Chondrocyte (in vitro differentiated cells): ENCODE data around the gene COL19A1. TPM values are rescaled to one million over a fixed set of nuclear protein-coding genes. Genes with fewer than 3 reads are reported as not detected.

Experiments used
- DNase-seq: peaks from one replicate; pipeline ENCODE4 v3.0.0; 2021; ENCODE audit warnings: mixed read lengths, low spot score
- H3K27ac Mint-ChIP-seq: one replicate; pipeline ENCODE4 v1.8.0; 2021; ENCODE audit warnings: mild to moderate bottlenecking, moderate library complexity, mixed read lengths; ENCODE audit not compliant: unreplicated experiment
- H3K27me3 Mint-ChIP-seq: 2 replicates; pipeline ENCODE4 v1.8.0; 2021; ENCODE audit warnings: low read depth, mixed read lengths
- H3K36me3 Mint-ChIP-seq: 2 replicates; pipeline ENCODE4 v1.8.0; 2021; ENCODE audit warnings: low read depth, mixed read lengths
- H3K4me1 Mint-ChIP-seq: 2 replicates; pipeline ENCODE4 v1.8.0; 2021; ENCODE audit warnings: low read depth, mild to moderate bottlenecking, mixed read lengths
- H3K4me3 Mint-ChIP-seq: one replicate; pipeline ENCODE4 v1.8.0; 2021; ENCODE audit warnings: mild to moderate bottlenecking, moderate library complexity, mixed read lengths; ENCODE audit not compliant: unreplicated experiment
- H3K9me3 Mint-ChIP-seq: 2 replicates; pipeline ENCODE4 v1.8.0; 2021; ENCODE audit warnings: low read depth, mixed read lengths
- total RNA-seq: library from RNA; stranded (reverse); gene quantifications from 3 replicates; pipeline ENCODE4 v1.2.1, GENCODE V29; 2021
- TF ChIP-seq, protein P1 (sequence below): fragments of 200-600 bp; sonication (generic); IDR thresholded peaks from 2 replicates; pipeline ENCODE4 v1.5.0; 2021; ENCODE audit warnings: antibody characterized with exemption, mild to moderate bottlenecking, moderate library complexity

The COL19A1 gene
- total RNA-seq, 1 donor from 2014 or later: 2.0 TPM

DNA sequence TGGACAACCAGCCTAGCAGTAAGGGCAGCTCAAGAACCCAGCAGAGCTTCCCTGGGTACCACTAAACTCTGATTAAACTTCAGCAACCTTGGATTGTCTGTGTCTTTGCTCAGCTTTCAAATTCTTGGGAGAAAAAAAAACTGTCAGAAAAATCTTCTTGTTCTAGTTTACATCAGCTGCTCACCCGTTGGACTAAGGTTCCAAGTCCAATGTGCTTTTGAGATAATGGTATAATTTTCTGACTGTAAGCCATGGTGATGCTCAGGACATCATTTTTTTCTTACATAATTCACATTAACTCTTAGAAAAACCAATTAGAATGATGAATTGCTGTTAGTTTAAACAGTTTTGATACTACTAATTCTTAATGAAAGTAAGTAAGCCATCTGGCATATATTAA, 290.7 kb downstream of the COL19A1 start:
- DNase-seq: no peak
- Mint-ChIP-seq H3K27me3 (no peaks in the 10 kb centered on the region), H3K9me3 (no peaks in the 10 kb centered on the region), H3K27ac (no peak overlapping the region), H3K4me1 (no peaks in the 10 kb centered on the region), H3K36me3 (no peaks in the 10 kb centered on the region), H3K4me3 (no peak overlapping the region)
- TF ChIP-seq, protein P1, sequence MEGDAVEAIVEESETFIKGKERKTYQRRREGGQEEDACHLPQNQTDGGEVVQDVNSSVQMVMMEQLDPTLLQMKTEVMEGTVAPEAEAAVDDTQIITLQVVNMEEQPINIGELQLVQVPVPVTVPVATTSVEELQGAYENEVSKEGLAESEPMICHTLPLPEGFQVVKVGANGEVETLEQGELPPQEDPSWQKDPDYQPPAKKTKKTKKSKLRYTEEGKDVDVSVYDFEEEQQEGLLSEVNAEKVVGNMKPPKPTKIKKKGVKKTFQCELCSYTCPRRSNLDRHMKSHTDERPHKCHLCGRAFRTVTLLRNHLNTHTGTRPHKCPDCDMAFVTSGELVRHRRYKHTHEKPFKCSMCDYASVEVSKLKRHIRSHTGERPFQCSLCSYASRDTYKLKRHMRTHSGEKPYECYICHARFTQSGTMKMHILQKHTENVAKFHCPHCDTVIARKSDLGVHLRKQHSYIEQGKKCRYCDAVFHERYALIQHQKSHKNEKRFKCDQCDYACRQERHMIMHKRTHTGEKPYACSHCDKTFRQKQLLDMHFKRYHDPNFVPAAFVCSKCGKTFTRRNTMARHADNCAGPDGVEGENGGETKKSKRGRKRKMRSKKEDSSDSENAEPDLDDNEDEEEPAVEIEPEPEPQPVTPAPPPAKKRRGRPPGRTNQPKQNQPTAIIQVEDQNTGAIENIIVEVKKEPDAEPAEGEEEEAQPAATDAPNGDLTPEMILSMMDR: no peak

DNA sequence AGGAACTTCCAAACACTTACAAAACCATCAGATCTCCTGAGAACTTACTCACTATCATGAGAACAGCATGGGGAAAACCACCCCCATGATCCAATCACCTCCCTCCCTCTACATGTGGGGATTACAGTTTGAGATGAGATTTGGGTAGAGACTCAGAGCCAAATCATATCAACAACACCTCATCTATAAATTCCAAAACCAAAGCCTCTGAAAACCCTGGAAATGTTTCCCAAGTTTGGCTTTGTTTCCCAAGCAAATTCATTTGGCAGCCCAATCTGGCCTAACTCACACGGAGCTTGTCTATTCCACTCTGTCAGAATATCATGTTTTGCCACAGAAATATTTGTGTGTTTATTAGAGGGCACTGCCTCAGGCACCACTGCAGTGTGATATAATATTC, 293.9 kb downstream of the COL19A1 start:
- H3K36me3 Mint-ChIP-seq: peaks cover 1% of the 10 kb centered on the region
- no peaks in the 10 kb centered on the region for H3K9me3 Mint-ChIP-seq
- H3K4me3 Mint-ChIP-seq: no peak overlapping the region
- no peaks in the 10 kb centered on the region for H3K4me1 Mint-ChIP-seq
- DNase-seq: no peak
- TF ChIP-seq, protein P1: no peak
- no peak overlapping the region for H3K27ac Mint-ChIP-seq
- peaks cover 4% of the 10 kb centered on the region for H3K27me3 Mint-ChIP-seq

DNA sequence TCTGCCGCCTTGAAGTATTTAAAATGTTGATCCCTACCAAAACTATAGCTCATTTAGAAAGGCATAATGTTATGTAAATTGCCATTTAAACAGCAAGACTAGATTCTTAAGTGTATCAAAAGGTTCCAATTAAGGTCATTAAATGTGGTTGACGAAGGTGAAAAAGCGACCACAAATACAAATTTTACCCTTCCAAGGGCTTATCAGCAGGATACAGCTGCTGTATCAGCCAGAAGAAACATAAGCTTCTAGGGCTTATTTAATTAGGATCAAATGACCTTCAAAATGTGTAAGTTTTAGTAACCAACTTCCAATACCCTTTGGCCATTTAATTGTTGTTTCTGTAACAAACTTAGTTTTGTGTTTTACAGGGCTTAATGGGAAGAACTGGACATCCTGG, 296.6 kb downstream of the COL19A1 start:
- peaks cover 1% of the 10 kb centered on the region for H3K36me3 Mint-ChIP-seq
- H3K4me3 Mint-ChIP-seq: no peak overlapping the region
- no peaks in the 10 kb centered on the region for H3K9me3 Mint-ChIP-seq
- H3K27ac Mint-ChIP-seq: no peak overlapping the region
- peaks cover 6% of the 10 kb centered on the region for H3K4me1 Mint-ChIP-seq
- DNase-seq: no peak
- TF ChIP-seq, protein P1: no peak
- peaks cover 16% of the 10 kb centered on the region for H3K27me3 Mint-ChIP-seq

DNA sequence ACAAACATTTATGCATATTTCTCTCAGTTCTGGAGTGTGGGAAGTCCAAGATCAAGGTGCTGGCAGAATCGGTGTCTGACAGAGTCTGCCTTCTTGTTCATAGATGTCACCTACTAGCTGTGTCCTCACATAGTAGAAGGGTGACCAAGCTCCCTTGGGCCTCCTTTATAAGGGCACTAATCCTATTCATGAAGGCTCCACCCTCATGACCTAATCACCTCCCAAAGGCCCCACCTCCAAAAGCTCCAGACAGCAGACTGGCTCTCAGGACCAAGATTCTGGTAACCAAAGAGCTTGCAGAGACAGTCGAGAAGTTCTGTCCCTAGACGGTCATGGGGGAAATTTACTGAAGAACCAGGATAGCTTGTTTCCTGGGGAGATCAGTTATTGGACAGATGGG, 297.4 kb downstream of the COL19A1 start:
- Mint-ChIP-seq H3K27ac (no peak overlapping the region), H3K4me1 (peaks cover 6% of the 10 kb centered on the region), H3K4me3 (no peak overlapping the region), H3K27me3 (peaks cover 18% of the 10 kb centered on the region), H3K36me3 (peaks cover 1% of the 10 kb centered on the region), H3K9me3 (no peaks in the 10 kb centered on the region)
- DNase-seq: no peak
- TF ChIP-seq, protein P1: no peak

DNA sequence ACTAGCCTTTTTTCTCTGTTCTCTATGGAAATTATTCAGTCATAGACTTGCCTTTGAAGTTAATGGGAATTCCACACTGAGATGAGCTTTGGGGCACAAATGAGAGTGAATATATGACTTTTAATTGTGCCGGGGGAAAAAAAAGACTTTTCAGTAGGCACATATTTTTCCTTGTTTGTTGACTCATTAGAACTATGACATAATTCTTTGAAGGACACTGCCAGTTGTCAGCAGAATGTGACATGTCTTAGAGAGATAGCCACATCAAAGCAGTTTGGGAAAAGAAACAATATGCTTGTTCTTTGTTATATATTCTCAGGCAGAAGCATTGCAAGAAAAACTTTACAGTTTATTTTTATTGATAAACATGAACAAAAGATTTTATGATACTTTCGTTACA, 298.2 kb downstream of the COL19A1 start:
- TF ChIP-seq, protein P1: no peak
- H3K4me3 Mint-ChIP-seq: no peak overlapping the region
- H3K9me3 Mint-ChIP-seq: no peaks in the 10 kb centered on the region
- H3K27ac Mint-ChIP-seq: no peak overlapping the region
- H3K27me3 Mint-ChIP-seq: peaks cover 20% of the 10 kb centered on the region
- peaks cover 6% of the 10 kb centered on the region for H3K4me1 Mint-ChIP-seq
- peaks cover 1% of the 10 kb centered on the region for H3K36me3 Mint-ChIP-seq
- no peak for DNase-seq
